HG02588 (cell line): ENCODE data around the gene NNMT.

ENCODE experiments used
- ATAC-seq: cut with Tn5 transposase; IDR thresholded peaks from one replicate; pipeline ENCODE4 v1.9.1; 2021; ENCODE audit warnings: mild to moderate bottlenecking, moderate library complexity; ENCODE audit not compliant: unreplicated experiment

Gene NNMT

GRCh38 chr11:114295676-114296604 is at the start of gene NNMT:
Gene NNMT (plus strand): TSS chr11:114296399. CDS start chr11:114296557, 158 bp downstream.
- no peak for ATAC-seq

GRCh38 chr11:114247070-114247789 is 49.0 kb upstream of the NNMT start:
- no peak for ATAC-seq

GRCh38 chr11:114250180-114250579 is 46.0 kb upstream of the NNMT start:
- no peak for ATAC-seq

GRCh38 chr11:114250993-114251814 is 45.0 kb upstream of the NNMT start:
- no peak for ATAC-seq

GRCh38 chr11:114251815-114252337 is 44.3 kb upstream of the NNMT start:
- no peak for ATAC-seq

- no peak for ATAC-seq
Measured at GRCh38 chr11:114252767-114253166, 43.4 kb upstream of the NNMT start.

- ATAC-seq, result no peak
Measured at GRCh38 chr11:114253771-114254170, 42.4 kb upstream of the NNMT start.

- no peak for ATAC-seq
Measured at GRCh38 chr11:114254571-114255146, 41.5 kb upstream of the NNMT start.

GRCh38 chr11:114255289-114255688 is 40.9 kb upstream of the NNMT start:
- no peak for ATAC-seq

- no peak for ATAC-seq
Measured at GRCh38 chr11:114256176-114256966, 39.8 kb upstream of the NNMT start.

- no peak for ATAC-seq
Measured at GRCh38 chr11:114256967-114257286, 39.3 kb upstream of the NNMT start.

GRCh38 chr11:114257621-114258558 is 38.3 kb upstream of the NNMT start:
- no peak for ATAC-seq

- no peak for ATAC-seq
Measured at GRCh38 chr11:114258696-114259095, 37.5 kb upstream of the NNMT start.

- ATAC-seq, result no peak
Measured at GRCh38 chr11:114259124-114259526, 37.1 kb upstream of the NNMT start.

- no peak for ATAC-seq
Measured at GRCh38 chr11:114259551-114259983, 36.6 kb upstream of the NNMT start.

GRCh38 chr11:114260077-114260476 is 36.1 kb upstream of the NNMT start:
- no peak for ATAC-seq

GRCh38 chr11:114260483-114260882 is 35.7 kb upstream of the NNMT start:
- no peak for ATAC-seq

GRCh38 chr11:114261791-114262190 is 34.4 kb upstream of the NNMT start:
- no peak for ATAC-seq
